HG02852 (cell line): ENCODE results near the gene CHD5.

Experiments used
- ATAC-seq: cut with Tn5 transposase; IDR thresholded peaks from one replicate; pipeline ENCODE4 v1.9.1; 2021; ENCODE audit warnings: mild to moderate bottlenecking, moderate library complexity; ENCODE audit not compliant: unreplicated experiment

Gene CHD5

GRCh38 chr1:6134741-6135510 is 45.2 kb downstream of the CHD5 start:
- ATAC-seq: no peak

GRCh38 chr1:6134206-6134605 is 45.9 kb downstream of the CHD5 start:
- ATAC-seq: no peak

DNA sequence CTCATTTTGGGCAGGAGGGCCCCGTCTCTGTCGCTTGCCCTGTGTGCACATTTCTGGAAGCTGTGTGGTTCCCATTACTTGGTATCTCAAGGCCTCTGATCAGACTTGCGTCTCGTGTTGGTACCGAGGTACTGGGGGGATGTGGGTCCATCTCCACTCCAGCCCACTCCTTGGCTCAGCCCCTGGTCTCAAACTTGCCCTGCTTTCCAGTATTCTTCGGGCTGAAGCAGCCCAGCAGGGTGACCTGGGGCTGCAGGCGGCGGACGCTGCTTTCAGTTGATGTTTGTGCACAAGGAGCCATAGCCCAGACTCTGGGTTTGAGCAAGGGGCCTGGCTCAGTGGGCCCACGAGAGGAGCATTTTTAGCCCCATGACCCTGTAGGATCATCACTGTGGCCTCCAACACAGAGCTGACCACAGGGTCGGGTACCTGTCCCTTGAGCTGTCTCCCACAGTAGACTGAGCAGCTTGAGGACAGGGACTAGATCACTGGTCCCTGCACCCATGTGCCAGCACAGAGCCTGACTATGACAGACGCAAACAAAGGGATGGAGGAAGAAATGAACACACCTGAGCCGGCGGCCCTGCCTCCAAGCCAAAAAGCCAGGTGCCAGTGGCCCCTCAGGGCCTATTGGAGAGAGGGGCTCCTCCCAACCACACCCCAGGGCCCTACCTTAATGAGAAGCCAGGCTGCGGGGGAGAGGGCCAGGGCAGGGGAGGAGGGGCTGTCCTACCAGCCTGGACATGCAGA is 46.8 kb downstream of the CHD5 start:
- no peak for ATAC-seq

DNA sequence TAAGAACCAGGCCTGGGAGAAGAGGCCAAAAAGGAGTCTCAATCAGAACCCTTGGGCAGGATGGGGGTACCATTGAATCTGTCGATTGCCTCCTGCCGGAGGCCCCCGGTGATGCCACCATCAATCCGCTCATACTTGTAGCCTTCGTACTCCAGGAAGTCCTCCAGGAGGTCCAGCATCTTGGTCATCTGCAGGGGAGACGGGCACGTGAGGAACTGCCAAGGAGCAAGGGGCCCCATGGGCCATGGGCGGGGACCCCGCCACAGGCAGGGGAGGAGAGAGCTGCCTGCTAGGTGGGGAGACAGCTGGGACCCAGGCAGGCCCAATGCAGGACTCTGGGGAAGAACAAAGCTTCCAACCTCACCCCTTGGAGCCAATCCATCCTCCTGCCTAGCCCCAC is 48.6 kb downstream of the CHD5 start:
- ATAC-seq: no peak

DNA sequence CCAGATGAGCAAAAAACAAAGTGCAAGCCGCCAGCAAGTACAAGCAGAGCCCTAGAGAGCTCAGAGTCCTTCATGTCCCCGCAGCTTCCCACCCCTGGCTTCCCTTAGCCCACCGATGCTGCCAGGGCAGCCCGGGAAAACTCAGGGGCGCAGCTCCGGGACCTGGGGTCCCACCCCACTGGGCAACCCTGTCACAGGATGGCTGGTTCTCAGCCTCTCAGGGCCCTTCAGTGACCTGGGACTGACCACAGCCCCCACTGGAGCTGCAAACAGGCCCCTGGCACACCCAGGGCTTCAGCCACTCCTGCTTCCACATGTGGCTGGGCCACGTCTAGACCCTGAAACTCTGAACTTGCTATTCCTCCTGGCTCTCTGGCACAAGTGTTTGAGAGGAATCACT is 49.5 kb downstream of the CHD5 start:
- no peak for ATAC-seq

- ATAC-seq: no peak
Measured at GRCh38 chr1:6130036-6130435, 50.1 kb downstream of the CHD5 start.

DNA sequence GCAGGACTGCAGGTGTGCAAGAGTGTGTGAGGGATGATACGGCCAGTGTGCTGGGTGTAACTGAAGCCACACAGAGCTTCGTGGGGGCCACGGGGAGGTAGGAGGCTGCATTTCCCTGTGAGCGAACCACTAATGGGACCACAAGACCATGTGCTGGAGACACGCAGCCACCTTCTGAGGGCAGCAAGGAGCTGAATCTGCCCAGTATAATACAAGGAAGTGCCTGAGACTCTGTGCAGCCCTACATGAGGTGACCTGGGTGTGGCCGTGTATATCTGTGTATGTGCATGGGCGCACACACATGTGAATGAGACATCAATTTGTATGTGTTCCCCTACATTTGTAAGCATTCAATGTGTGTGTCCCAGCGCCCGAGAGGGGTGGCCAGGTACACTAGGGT is 50.8 kb downstream of the CHD5 start:
- no peak for ATAC-seq

- ATAC-seq: no peak
Measured at GRCh38 chr1:6128276-6129081, 51.6 kb downstream of the CHD5 start.

DNA sequence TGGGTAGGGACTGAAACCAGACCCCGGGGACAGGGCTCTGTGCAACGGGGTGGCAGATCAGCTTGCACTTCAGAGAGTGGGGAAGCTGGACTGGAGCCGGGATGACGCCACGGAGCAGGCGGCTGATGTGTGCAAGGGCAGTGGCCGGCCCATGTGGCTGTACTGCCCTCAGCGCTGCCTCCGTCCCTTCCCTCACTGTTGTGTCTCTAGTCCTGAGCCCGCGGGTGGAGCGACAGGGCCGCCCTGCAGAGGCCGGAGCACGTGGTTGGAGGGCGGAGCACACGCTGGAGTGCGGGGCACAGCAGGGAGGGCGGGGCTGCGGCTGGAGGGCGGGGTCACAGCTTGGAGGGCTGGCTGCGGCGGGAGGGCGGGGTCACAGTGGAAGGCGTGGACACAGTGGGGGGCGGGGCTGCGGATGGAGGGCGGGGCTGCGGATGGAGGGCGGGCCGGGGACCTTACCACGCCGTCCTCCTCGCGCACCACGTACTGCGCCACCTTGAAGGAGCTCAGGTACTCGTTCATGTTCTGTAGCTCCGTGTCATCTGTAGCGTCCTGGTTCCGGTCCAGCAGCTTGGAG is 52.4 kb downstream of the CHD5 start:
- no peak for ATAC-seq

DNA sequence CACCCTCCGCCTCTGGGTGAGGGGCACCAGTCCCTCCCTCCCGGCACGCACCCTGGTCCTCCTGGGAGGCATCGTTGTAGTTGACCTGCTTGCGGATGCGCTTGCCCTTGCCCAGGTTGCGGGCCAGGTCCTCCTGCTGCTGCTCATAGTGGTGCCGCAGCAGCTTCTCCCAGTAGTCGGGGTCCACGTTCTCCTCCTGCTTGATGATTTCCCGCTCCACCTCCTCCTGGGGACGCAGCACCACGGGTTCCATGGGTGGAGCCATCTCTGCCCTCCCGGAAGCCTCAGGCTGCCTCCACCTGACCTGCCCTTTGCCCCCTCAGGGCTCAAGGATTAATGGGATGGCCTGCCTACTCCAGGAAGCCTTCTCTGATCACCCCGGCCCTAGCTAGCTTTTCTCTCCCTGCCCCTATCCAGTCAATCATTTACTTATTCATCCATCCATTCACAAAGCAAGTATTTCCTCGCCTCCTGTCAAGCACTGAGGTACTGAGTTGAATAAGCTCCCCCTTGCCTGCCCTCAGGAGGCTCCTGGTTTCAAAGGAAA is 53.5 kb downstream of the CHD5 start:
- ATAC-seq: no peak

- ATAC-seq: no peak
Measured at GRCh38 chr1:6126028-6126427, 54.1 kb downstream of the CHD5 start.

DNA sequence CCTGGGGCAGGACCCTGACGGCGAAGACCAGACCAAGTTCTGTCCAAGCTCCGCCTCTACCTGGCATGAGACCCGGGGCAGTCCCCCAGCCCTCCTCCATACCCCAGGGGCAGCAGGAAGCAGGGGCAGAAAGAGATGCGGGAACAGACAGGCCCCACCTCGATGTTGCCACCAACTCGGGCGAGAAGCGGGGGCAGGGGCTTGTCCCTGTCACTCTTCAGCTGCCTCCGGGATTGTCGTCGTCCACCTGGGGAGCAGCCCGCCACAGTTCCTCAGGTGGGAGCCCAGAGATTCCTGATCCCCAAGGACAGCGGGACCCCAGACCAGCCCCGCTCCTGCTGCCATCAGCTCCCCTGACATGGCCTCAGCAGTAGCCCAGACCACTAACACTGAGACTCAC is 54.8 kb downstream of the CHD5 start:
- no peak for ATAC-seq

- ATAC-seq: no peak
Measured at GRCh38 chr1:6124746-6125365, 55.3 kb downstream of the CHD5 start.

- ATAC-seq: no peak
Measured at GRCh38 chr1:6124341-6124740, 55.8 kb downstream of the CHD5 start.

DNA sequence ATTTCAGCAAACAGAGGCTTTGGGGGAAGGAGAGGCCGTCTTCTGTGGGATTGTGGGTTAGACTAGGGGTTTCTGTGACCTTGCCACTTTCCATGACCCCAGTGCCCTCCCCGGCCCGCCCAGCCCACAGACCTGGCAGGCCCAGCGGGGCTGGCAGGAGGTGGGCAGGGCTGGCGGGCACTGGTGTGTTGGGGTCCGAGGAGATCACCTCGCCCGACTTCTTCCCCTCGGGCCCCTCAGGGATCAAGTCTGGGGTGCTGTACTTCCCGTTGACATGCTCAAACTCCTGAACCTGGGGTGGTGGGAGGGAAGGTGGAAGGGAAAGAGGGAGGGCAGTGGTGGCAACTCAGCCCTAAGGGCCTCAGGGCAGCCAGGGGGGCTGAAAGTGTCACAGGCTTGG is 56.3 kb downstream of the CHD5 start:
- ATAC-seq: no peak

GRCh38 chr1:6123083-6123482 is 57.0 kb downstream of the CHD5 start:
- no peak for ATAC-seq

GRCh38 chr1:6121651-6122370 is 58.3 kb downstream of the CHD5 start:
- no peak for ATAC-seq

GRCh38 chr1:6121021-6121421 is 59.1 kb downstream of the CHD5 start:
- ATAC-seq: no peak

DNA sequence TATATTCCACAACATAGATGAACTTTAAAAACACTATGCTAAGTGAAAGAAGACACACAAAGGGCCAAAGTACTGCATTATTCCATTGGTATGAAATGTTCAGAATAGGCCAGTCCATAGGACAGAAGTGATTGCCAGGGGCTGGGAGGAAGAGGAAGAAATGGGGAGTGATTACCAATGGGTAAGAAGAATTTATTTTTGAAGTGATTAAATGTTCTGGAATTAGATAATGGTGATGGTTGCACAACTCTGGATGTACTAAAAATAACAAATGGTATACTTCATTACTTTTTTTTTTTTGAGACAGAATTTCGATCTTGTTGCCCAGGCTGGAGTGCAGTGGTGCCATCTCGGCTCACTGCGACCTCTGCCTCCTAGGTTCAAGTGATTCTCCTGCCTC is 61.7 kb downstream of the CHD5 start:
- no peak for ATAC-seq

GRCh38 chr1:6117624-6118023 is 62.5 kb downstream of the CHD5 start:
- ATAC-seq: no peak
